ENCODE results near the gene PSMD3. TPM values are rescaled to one million over a fixed set of nuclear protein-coding genes. Genes with fewer than 3 reads are reported as not detected.

PSMD3 gene
- total RNA-seq: 79.1 TPM

DNA sequence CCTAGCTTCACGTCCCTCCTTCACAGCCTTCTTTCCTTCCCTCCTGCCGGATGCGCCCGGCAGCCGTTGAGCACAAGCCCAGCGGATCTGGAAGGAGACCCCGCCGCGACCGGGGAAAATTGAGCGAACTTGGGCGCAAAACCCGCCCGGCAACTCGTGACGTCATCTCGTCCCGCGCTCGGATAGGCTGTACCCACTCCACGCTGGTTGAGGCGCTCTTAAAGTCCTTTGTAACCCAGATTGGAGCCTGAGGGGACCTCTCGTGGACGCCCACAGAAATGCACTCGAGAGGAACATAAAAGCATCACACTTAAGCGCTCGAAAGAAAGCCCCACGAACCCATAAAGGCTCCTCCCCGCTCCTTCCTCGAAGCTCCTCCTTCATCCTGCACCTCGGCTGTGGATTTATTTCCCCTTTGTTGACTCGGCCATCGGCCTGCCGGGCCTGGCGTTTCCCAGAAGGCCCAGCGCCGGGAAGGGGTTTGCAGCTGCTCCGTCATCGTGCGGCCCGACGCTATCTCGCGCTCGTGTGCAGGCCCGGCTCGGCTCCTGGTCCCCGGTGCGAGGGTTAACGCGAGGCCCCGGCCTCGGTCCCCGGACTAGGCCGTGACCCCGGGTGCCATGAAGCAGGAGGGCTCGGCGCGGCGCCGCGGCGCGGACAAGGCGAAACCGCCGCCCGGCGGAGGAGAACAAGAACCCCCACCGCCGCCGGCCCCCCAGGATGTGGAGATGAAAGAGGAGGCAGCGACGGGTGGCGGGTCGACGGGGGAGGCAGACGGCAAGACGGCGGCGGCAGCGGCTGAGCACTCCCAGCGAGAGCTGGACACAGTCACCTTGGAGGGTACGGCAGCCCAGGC lies at the start of gene PSMD3:
Gene PSMD3 (plus strand): TSS at position 457 of the 856 bp plus-strand sequence. CDS start 164 bp downstream, at position 621.

DNA sequence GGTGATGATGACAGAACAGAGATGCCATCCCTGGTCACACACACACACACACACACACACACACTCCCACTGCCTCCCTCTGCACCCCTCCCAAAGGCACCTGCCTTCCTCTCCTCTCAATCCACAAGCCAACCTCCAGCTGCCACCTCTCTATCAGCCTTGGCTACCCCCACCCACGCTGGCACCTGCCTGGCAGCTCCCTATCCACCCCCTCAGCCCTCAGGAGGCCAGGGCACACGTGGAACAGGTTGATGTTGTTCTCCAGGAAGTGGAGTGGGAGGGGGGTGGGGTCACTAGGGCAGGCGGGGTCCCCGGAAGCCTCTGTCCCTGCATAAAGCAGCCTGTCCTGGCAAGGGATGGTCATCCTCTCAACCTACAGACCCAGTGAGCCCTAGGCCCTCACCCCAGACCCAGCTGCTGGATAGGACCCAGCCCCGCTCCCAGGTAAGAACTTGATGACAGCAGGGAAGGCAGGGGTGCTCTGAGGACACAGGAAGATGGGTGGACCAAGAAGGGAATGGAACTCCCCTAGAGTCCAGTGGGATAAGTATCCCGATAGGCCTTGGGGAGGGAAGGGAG lies 17.9 kb upstream of the PSMD3 start, which contains the start of gene GSDMA:
Gene GSDMA (plus strand): TSS at position 363 of the 579 bp plus-strand sequence. CDS start 2,684 bp downstream, outside the sequence.

DNA sequence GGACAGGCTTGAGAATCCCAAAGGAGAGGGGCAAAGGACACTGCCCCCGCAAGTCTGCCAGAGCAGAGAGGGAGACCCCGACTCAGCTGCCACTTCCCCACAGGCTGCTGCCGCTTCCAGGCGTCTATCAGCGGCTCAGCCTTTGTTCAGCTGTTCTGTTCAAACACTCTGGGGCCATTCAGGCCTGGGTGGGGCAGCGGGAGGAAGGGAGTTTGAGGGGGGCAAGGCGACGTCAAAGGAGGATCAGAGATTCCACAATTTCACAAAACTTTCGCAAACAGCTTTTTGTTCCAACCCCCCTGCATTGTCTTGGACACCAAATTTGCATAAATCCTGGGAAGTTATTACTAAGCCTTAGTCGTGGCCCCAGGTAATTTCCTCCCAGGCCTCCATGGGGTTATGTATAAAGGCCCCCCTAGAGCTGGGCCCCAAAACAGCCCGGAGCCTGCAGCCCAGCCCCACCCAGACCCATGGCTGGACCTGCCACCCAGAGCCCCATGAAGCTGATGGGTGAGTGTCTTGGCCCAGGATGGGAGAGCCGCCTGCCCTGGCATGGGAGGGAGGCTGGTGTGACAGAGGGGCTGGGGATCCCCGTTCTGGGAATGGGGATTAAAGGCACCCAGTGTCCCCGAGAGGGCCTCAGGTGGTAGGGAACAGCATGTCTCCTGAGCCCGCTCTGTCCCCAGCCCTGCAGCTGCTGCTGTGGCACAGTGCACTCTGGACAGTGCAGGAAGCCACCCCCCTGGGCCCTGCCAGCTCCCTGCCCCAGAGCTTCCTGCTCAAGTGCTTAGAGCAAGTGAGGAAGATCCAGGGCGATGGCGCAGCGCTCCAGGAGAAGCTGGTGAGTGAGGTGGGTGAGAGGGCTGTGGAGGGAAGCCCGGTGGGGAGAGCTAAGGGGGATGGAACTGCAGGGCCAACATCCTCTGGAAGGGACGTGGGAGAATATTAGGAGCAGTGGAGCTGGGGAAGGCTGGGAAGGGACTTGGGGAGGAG lies 34.7 kb downstream of the PSMD3 start, which contains the start of gene CSF3:
Gene CSF3 (plus strand): TSS at position 436 of the 993 bp plus-strand sequence. CDS start 35 bp downstream, at position 471.

Small RNA genes lying within 50 kb of the gene (small RNA-seq; reads per million reads assigned to genes)
- gene SNORD124 (ENCODE audit: low replicate concordance): 1,151 reads per million, percentile 99 among the genes with 10 or more reads in this experiment

Other genes starting within 250 kb of the PSMD3 start
- 35.7 TPM for gene GRB7, start 242.9 kb upstream of the PSMD3 start, total RNA-seq
- 0.76 TPM for gene IKZF3, start 116.5 kb upstream of the PSMD3 start, total RNA-seq
- not detected for gene ZPBP2, start 112.6 kb upstream of the PSMD3 start, total RNA-seq
- gene GSDMB, start 62.2 kb upstream of the PSMD3 start, total RNA-seq: 12.4 TPM
- gene ORMDL3, start 53.2 kb upstream of the PSMD3 start, total RNA-seq: 70.4 TPM
- gene LRRC3C, start 53.1 kb upstream of the PSMD3 start, total RNA-seq: not detected
- gene GSDMA, start 17.8 kb upstream of the PSMD3 start, total RNA-seq: not detected
- not detected for gene CSF3, start 34.6 kb downstream of the PSMD3 start, total RNA-seq
- 108 TPM for gene MED24, start 73.6 kb downstream of the PSMD3 start, total RNA-seq
- gene THRA, start 82.2 kb downstream of the PSMD3 start, total RNA-seq: 51.0 TPM
- gene NR1D1, start 119.8 kb downstream of the PSMD3 start, total RNA-seq: 5.3 TPM
- 70.0 TPM for gene MSL1, start 141.2 kb downstream of the PSMD3 start, total RNA-seq
- 50.6 TPM for gene CASC3, start 159.7 kb downstream of the PSMD3 start, total RNA-seq
- gene RAPGEFL1, start 196.7 kb downstream of the PSMD3 start, total RNA-seq: 5.7 TPM
- gene WIPF2, start 238.5 kb downstream of the PSMD3 start, total RNA-seq: 10.5 TPM